Measurements from ENCODE around the gene PDE4D. TPM values are rescaled to one million over a fixed set of nuclear protein-coding genes. Genes with fewer than 3 reads are reported as not detected.

The PDE4D gene
- total RNA-seq, 1 experiment from 2014 or later, result 3.6 TPM

- Histone ChIP-seq H3K36me3 (ENCODE audit: low read depth, low read length) (no peaks in the 10 kb centered on the region), H3K4me3 (ENCODE audit: low read length) (no peak overlapping the region), H3K27ac (ENCODE audit: low read length) (no peak overlapping the region), H3K9me2 (replicated peaks; ENCODE audit: low read length) (no peaks in the 10 kb centered on the region), H3K79me2 (ENCODE audit: low read length) (no peaks in the 10 kb centered on the region), H3K9me3 (ENCODE audit: low read length) (no peaks in the 10 kb centered on the region), H4K20me1 (ENCODE audit: low read length) (no peaks in the 10 kb centered on the region), H3K4me1 (ENCODE audit: insufficient read depth, low read length) (peaks cover 29% of the 10 kb centered on the region), H2AFZ (ENCODE audit: low read length) (no peak overlapping the region), H3K27me3 (ENCODE audit: low read length) (no peaks in the 10 kb centered on the region), H3K9ac (ENCODE audit: low read length) (no peak overlapping the region), H3F3A (ENCODE audit: low read length, unreplicated experiment) (no peaks in the 10 kb centered on the region), H3K4me2 (ENCODE audit: low read length) (no peak overlapping the region)
- CTCF ChIA-PET, result no interaction called here
- TF ChIP-seq EZH2phosphoT487 (IDR thresholded peaks at IDR 0.05; ENCODE audit: borderline replicate concordance, low read length) (no peak), CTCF (conservative IDR thresholded peaks at IDR 0.05; ENCODE audit: low read depth, low read length) (no peak), EZH2 (IDR thresholded peaks at IDR 0.05; ENCODE audit: low read length, unreplicated experiment) (no peak)
- intact Hi-C loops (cut with micrococcal nuclease), result no loop called here
- DNase-seq (no peak), ATAC-seq (no peak)
- BruUV-seq (replicated peaks), result no TSS peak
- POLR2A ChIA-PET (ENCODE audit: unreplicated experiment), result no interaction called here
These were observed 151.9 kb downstream of the PDE4D start for GRCh38 chr5:59741599-59741998.

GRCh38 chr5:59738024-59738423, 155.5 kb downstream of the PDE4D start:
- DNase-seq (no peak), ATAC-seq (no peak)
- Histone ChIP-seq H4K20me1 (ENCODE audit: low read length) (no peaks in the 10 kb centered on the region), H3K4me3 (ENCODE audit: low read length) (no peak overlapping the region), H2AFZ (ENCODE audit: low read length) (no peak overlapping the region), H3F3A (ENCODE audit: low read length, unreplicated experiment) (no peaks in the 10 kb centered on the region), H3K9me2 (replicated peaks; ENCODE audit: low read length) (no peaks in the 10 kb centered on the region), H3K9me3 (ENCODE audit: low read length) (no peaks in the 10 kb centered on the region), H3K4me2 (ENCODE audit: low read length) (no peak overlapping the region), H3K27me3 (ENCODE audit: low read length) (no peaks in the 10 kb centered on the region), H3K4me1 (ENCODE audit: insufficient read depth, low read length) (no peaks in the 10 kb centered on the region), H3K36me3 (ENCODE audit: low read depth, low read length) (no peaks in the 10 kb centered on the region), H3K79me2 (ENCODE audit: low read length) (no peaks in the 10 kb centered on the region), H3K27ac (ENCODE audit: low read length) (no peak overlapping the region), H3K9ac (ENCODE audit: low read length) (no peak overlapping the region)
- intact Hi-C loops (cut with micrococcal nuclease), result no loop called here
- BruUV-seq (replicated peaks), result no TSS peak
- ChIA-PET CTCF (no interaction called here), POLR2A (ENCODE audit: unreplicated experiment) (no interaction called here)
- TF ChIP-seq CTCF (conservative IDR thresholded peaks at IDR 0.05; ENCODE audit: low read depth, low read length), result no peak
- TF ChIP-seq EZH2 (IDR thresholded peaks at IDR 0.05; ENCODE audit: low read length, unreplicated experiment), result no peak
- no peak for TF ChIP-seq EZH2phosphoT487 (IDR thresholded peaks at IDR 0.05; ENCODE audit: borderline replicate concordance, low read length)

- H3K27ac ChIP-seq (ENCODE audit: low read length), result no peak overlapping the region
- no peaks in the 10 kb centered on the region for H4K20me1 ChIP-seq (ENCODE audit: low read length)
- POLR2A ChIA-PET (ENCODE audit: unreplicated experiment), result no interaction called here
- H3K9ac ChIP-seq (ENCODE audit: low read length), result no peak overlapping the region
- intact Hi-C loops (cut with micrococcal nuclease), result no loop called here
- no peaks in the 10 kb centered on the region for H3F3A ChIP-seq (ENCODE audit: low read length, unreplicated experiment)
- no peaks in the 10 kb centered on the region for H3K79me2 ChIP-seq (ENCODE audit: low read length)
- H3K4me3 ChIP-seq (ENCODE audit: low read length), result no peak overlapping the region
- BruUV-seq (replicated peaks), result no TSS peak
- no peaks in the 10 kb centered on the region for H3K4me1 ChIP-seq (ENCODE audit: insufficient read depth, low read length)
- no peaks in the 10 kb centered on the region for H3K36me3 ChIP-seq (ENCODE audit: low read depth, low read length)
- no peak for ATAC-seq
- no peak overlapping the region for H2AFZ ChIP-seq (ENCODE audit: low read length)
- H3K4me2 ChIP-seq (ENCODE audit: low read length), result no peak overlapping the region
- no peak for DNase-seq
- CTCF ChIA-PET, result interaction anchor here (0.6 kb wide), 1 partner anchor 57 kb away, joined by 3 read pairs; no protein-coding TSS in a partner anchor
- no peaks in the 10 kb centered on the region for H3K9me3 ChIP-seq (ENCODE audit: low read length)
- H3K9me2 ChIP-seq (replicated peaks; ENCODE audit: low read length), result no peaks in the 10 kb centered on the region
- no peaks in the 10 kb centered on the region for H3K27me3 ChIP-seq (ENCODE audit: low read length)
- no peak for TF ChIP-seq EZH2 (IDR thresholded peaks at IDR 0.05; ENCODE audit: low read length, unreplicated experiment)
- no peak for TF ChIP-seq EZH2phosphoT487 (IDR thresholded peaks at IDR 0.05; ENCODE audit: borderline replicate concordance, low read length)
- no peak for TF ChIP-seq CTCF (conservative IDR thresholded peaks at IDR 0.05; ENCODE audit: low read depth, low read length)
These were observed 160.7 kb downstream of the PDE4D start for GRCh38 chr5:59732806-59733205.
